ENCODE data around the gene OR2J2.
"Not testable (repeated sequence)": the region's sequence is repeated elsewhere in the genome, so short reads cannot be mapped to it uniquely, and the experiment has no call there.

The OR2J2 gene

GRCh38 chr6:29153083-29153482 is 17.6 kb upstream of the OR2J2 start:
- Histone ChIP-seq H3K4me3 (ENCODE audit: low read depth in 1 of 5, low read length in 5 of 5) (no peak overlapping the region), H3K27ac (ENCODE audit: low read depth, low read length) (no peak overlapping the region), H3K27me3 (ENCODE audit: control insufficient read depth in 5 of 5, insufficient read depth in 4 of 5, low read length in 5 of 5) (no peaks in the 10 kb centered on the region), H3K9me3 (ENCODE audit: control insufficient read depth in 5 of 5, low read length in 5 of 5) (peaks cover 0 to 3% (median 0%) of the 10 kb centered on the region in 5 donors), H3K9ac (ENCODE audit: low read length in 5 of 5) (no peak overlapping the region), H3K36me3 (ENCODE audit: control insufficient read depth in 5 of 5, insufficient read depth in 5 of 5, low read length in 5 of 5) (no peaks in the 10 kb centered on the region), H3K4me1 (ENCODE audit: control insufficient read depth in 5 of 5, insufficient read depth in 5 of 5, low read length in 5 of 5) (no peaks in the 10 kb centered on the region)

- not testable (repeated sequence) for H3K36me3 ChIP-seq (ENCODE audit: control insufficient read depth in 5 of 5, insufficient read depth in 5 of 5, low read length in 5 of 5); H3K4me1 ChIP-seq (ENCODE audit: control insufficient read depth in 5 of 5, insufficient read depth in 5 of 5, low read length in 5 of 5); H3K9ac ChIP-seq (ENCODE audit: low read length in 5 of 5); H3K27me3 ChIP-seq (ENCODE audit: control insufficient read depth in 5 of 5, insufficient read depth in 4 of 5, low read length in 5 of 5); H3K27ac ChIP-seq (ENCODE audit: low read depth, low read length); H3K4me3 ChIP-seq (ENCODE audit: low read depth in 1 of 5, low read length in 5 of 5); H3K9me3 ChIP-seq (ENCODE audit: control insufficient read depth in 5 of 5, low read length in 5 of 5)
Observed at GRCh38 chr6:29155182-29155581, 15.5 kb upstream of the OR2J2 start.

DNA sequence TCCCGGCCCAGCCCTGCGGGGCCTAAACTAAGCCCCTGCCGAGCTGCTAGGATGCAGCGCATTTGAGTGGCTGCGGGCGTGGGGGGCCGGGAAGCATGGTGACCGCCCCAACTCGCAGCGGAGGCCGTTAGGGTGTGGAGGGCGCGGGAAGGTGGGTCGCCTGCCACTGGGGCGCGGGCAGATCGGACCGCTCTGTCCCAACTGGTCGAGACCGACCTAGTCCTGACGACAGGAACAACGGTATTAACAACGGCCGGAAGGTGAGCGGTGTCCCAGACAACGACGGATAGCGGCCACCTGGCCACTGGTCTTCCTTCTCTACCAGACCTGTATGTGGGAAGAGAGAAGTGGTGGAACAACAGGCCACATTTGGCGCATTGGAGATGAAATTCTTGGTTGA is 10.8 kb upstream of the OR2J2 start:
- not testable (repeated sequence) for H3K9ac ChIP-seq (ENCODE audit: low read length in 5 of 5); H3K27ac ChIP-seq (ENCODE audit: low read depth, low read length); H3K4me3 ChIP-seq (ENCODE audit: low read depth in 1 of 5, low read length in 5 of 5); H3K4me1 ChIP-seq (ENCODE audit: control insufficient read depth in 5 of 5, insufficient read depth in 5 of 5, low read length in 5 of 5); H3K36me3 ChIP-seq (ENCODE audit: control insufficient read depth in 5 of 5, insufficient read depth in 5 of 5, low read length in 5 of 5); H3K9me3 ChIP-seq (ENCODE audit: control insufficient read depth in 5 of 5, low read length in 5 of 5); H3K27me3 ChIP-seq (ENCODE audit: control insufficient read depth in 5 of 5, insufficient read depth in 4 of 5, low read length in 5 of 5)

DNA sequence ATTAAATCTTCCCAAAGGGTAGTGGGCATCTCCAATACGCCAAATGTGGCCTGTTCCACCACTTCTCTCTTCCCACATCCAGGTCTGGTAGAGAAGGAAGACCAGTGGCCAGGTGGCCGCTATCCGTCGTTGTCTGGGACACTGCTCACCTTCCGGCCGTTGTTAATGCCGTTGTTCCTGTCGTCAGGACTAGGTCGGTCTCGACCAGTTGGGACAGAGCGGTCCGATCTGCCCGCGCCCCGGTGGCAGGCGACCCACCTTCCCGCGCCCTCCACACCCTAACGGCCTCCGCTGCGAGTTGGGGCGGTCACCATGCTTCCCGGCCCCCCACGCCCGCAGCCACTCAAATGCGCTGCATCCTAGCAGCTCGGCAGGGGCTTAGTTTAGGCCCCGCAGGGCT is 5.1 kb upstream of the OR2J2 start:
- H3K27ac ChIP-seq (ENCODE audit: low read depth, low read length); H3K27me3 ChIP-seq (ENCODE audit: control insufficient read depth in 5 of 5, insufficient read depth in 4 of 5, low read length in 5 of 5); H3K9ac ChIP-seq (ENCODE audit: low read length in 5 of 5); H3K9me3 ChIP-seq (ENCODE audit: control insufficient read depth in 5 of 5, low read length in 5 of 5); H3K4me1 ChIP-seq (ENCODE audit: control insufficient read depth in 5 of 5, insufficient read depth in 5 of 5, low read length in 5 of 5); H3K4me3 ChIP-seq (ENCODE audit: low read depth in 1 of 5, low read length in 5 of 5); H3K36me3 ChIP-seq (ENCODE audit: control insufficient read depth in 5 of 5, insufficient read depth in 5 of 5, low read length in 5 of 5): not testable (repeated sequence)

- Histone ChIP-seq H3K36me3 (ENCODE audit: control insufficient read depth in 5 of 5, insufficient read depth in 5 of 5, low read length in 5 of 5) (no peaks in the 10 kb centered on the region), H3K27me3 (ENCODE audit: control insufficient read depth in 5 of 5, insufficient read depth in 4 of 5, low read length in 5 of 5) (no peaks in the 10 kb centered on the region), H3K9ac (ENCODE audit: low read length in 5 of 5) (no peak overlapping the region), H3K9me3 (ENCODE audit: control insufficient read depth in 5 of 5, low read length in 5 of 5) (no peaks in the 10 kb centered on the region), H3K27ac (ENCODE audit: low read depth, low read length) (no peak overlapping the region), H3K4me1 (ENCODE audit: control insufficient read depth in 5 of 5, insufficient read depth in 5 of 5, low read length in 5 of 5) (no peaks in the 10 kb centered on the region), H3K4me3 (ENCODE audit: low read depth in 1 of 5, low read length in 5 of 5) (no peak overlapping the region)
Observed at GRCh38 chr6:29171736-29172135, 1.0 kb downstream of the OR2J2 start.

- Histone ChIP-seq H3K27me3 (ENCODE audit: control insufficient read depth in 5 of 5, insufficient read depth in 4 of 5, low read length in 5 of 5) (peaks cover 0 to 2% (median 0%) of the 10 kb centered on the region in 5 donors), H3K4me3 (ENCODE audit: low read depth in 1 of 5, low read length in 5 of 5) (no peak overlapping the region), H3K36me3 (ENCODE audit: control insufficient read depth in 5 of 5, insufficient read depth in 5 of 5, low read length in 5 of 5) (no peaks in the 10 kb centered on the region), H3K9ac (ENCODE audit: low read length in 5 of 5) (no peak overlapping the region), H3K27ac (ENCODE audit: low read depth, low read length) (no peak overlapping the region), H3K4me1 (ENCODE audit: control insufficient read depth in 5 of 5, insufficient read depth in 5 of 5, low read length in 5 of 5) (no peaks in the 10 kb centered on the region), H3K9me3 (ENCODE audit: control insufficient read depth in 5 of 5, low read length in 5 of 5) (peaks cover 0 to 11% (median 3%) of the 10 kb centered on the region in 5 donors)
Observed at GRCh38 chr6:29183594-29183993, 12.9 kb downstream of the OR2J2 start.

DNA sequence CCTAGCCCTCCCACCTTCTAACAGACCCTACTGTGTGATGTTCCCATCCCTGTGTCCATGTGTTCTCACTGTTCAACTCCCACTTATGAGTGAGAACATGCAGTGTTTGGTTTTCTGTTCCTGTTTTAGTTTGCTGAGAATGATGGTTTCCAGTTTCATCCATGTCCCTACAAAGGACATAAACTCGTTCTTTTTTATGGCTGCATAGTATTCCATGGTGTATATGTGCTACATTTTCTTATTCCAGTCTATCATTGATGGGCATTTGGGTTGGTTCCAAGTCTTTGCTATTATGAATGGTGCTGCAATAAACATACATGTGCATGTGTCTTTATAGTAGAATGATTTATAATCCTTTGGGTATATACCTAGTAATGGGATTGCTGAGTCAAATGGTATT is 18.0 kb downstream of the OR2J2 start:
- not testable (repeated sequence) for H3K4me1 ChIP-seq (ENCODE audit: control insufficient read depth in 5 of 5, insufficient read depth in 5 of 5, low read length in 5 of 5); H3K36me3 ChIP-seq (ENCODE audit: control insufficient read depth in 5 of 5, insufficient read depth in 5 of 5, low read length in 5 of 5); H3K27ac ChIP-seq (ENCODE audit: low read depth, low read length); H3K9ac ChIP-seq (ENCODE audit: low read length in 5 of 5); H3K4me3 ChIP-seq (ENCODE audit: low read depth in 1 of 5, low read length in 5 of 5); H3K27me3 ChIP-seq (ENCODE audit: control insufficient read depth in 5 of 5, insufficient read depth in 4 of 5, low read length in 5 of 5)
- H3K9me3 ChIP-seq (ENCODE audit: control insufficient read depth in 5 of 5, low read length in 5 of 5), result peaks cover 0 to 13% (median 4%) of the 10 kb centered on the region in 5 donors

DNA sequence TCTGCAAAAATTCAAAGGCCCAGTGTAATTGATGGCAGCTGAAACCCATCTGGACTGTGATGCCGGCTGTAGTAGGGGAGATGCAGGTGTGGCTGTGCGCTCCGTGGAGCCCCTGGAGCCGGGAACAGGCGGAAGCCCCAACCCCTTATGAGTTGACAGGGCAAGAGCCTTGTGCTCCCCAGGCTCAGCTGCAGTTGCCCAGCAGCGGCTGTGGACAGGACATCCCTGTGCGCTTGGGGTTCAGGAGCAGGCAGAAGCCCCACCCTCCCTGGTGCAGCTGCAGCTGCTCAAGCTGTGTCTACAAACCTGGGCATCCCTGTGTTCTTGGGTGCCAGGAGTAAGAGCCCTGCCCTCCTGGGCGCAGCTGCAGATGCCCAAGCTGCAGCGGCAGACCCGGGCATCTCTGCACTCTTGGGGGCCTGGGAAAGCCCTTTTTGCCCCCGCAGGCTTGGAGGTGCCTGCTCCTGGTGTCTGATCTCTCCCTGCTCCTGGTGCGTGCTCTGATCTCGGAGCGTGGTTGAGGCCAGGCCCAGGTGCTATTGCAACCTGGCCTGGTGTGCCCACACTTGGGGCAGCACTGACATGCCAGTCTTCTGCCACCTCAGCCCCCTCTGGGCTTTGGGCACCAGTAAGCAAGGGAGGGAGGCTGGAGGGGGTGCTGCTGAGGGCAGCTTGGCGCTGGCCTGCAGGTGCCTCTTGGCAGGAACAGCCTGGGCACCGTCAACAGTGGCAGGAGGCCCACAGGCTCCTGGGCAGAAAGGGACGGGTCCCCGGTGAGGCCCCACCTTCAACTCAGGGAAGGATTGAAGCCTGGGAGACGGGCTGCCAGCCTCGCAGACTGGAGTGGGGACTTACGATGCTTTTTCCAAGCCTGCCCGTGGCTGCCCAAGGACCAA is 30.3 kb downstream of the OR2J2 start:
- Histone ChIP-seq H3K9ac (ENCODE audit: low read length in 5 of 5) (no peak overlapping the region), H3K36me3 (ENCODE audit: control insufficient read depth in 5 of 5, insufficient read depth in 5 of 5, low read length in 5 of 5) (no peaks in the 10 kb centered on the region), H3K4me1 (ENCODE audit: control insufficient read depth in 5 of 5, insufficient read depth in 5 of 5, low read length in 5 of 5) (no peaks in the 10 kb centered on the region), H3K9me3 (ENCODE audit: control insufficient read depth in 5 of 5, low read length in 5 of 5) (no peaks in the 10 kb centered on the region), H3K4me3 (ENCODE audit: low read depth in 1 of 5, low read length in 5 of 5) (no peak overlapping the region), H3K27me3 (ENCODE audit: control insufficient read depth in 5 of 5, insufficient read depth in 4 of 5, low read length in 5 of 5) (no peaks in the 10 kb centered on the region), H3K27ac (ENCODE audit: low read depth, low read length) (no peak overlapping the region)

DNA sequence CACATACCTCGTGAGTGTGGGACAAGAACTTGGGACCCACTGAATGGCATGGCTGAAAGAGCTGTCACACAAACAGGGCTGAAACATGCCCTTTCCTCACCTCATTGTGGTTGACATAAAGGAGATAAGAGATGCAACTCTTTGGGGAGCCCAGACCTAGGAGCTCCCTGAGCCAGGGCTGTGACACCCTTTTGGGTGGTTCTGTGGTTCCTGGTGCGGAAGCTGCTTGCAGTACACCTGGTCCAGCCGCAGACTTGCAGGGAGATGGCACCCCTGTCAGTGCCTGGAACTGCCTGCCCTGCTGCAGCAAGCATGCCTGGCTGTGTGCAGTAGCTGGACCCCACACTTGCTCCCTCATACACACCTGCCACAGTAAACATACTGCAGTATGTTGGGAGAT is 31.3 kb downstream of the OR2J2 start:
- Histone ChIP-seq H3K9ac (ENCODE audit: low read length in 5 of 5) (no peak overlapping the region), H3K4me1 (ENCODE audit: control insufficient read depth in 5 of 5, insufficient read depth in 5 of 5, low read length in 5 of 5) (no peaks in the 10 kb centered on the region), H3K9me3 (ENCODE audit: control insufficient read depth in 5 of 5, low read length in 5 of 5) (no peaks in the 10 kb centered on the region), H3K36me3 (ENCODE audit: control insufficient read depth in 5 of 5, insufficient read depth in 5 of 5, low read length in 5 of 5) (no peaks in the 10 kb centered on the region), H3K27me3 (ENCODE audit: control insufficient read depth in 5 of 5, insufficient read depth in 4 of 5, low read length in 5 of 5) (no peaks in the 10 kb centered on the region), H3K4me3 (ENCODE audit: low read depth in 1 of 5, low read length in 5 of 5) (no peak overlapping the region), H3K27ac (ENCODE audit: low read depth, low read length) (no peak overlapping the region)

DNA sequence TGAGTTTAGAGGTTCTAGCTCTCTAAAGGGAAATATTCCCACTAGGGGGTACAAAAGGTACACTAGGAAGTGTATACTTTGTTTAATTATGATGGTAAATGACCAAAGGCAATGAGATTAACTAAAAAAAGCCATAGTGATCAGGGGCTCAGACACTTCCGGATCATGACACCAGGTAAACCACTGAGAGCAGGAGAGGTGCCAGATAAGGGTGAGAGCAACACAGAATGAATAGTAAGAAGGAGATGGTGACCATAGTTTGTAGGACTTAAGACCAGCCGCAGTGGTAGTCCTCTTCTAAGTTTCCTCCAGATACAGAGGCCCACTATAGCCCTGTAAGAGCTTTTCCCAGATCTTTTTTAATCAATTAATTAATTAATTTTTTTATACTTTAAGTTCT is 40.8 kb downstream of the OR2J2 start:
- H3K9ac ChIP-seq (ENCODE audit: low read length in 5 of 5), result no peak overlapping the region
- no peaks in the 10 kb centered on the region for H3K27me3 ChIP-seq (ENCODE audit: control insufficient read depth in 5 of 5, insufficient read depth in 4 of 5, low read length in 5 of 5)
- H3K36me3 ChIP-seq (ENCODE audit: control insufficient read depth in 5 of 5, insufficient read depth in 5 of 5, low read length in 5 of 5), result no peaks in the 10 kb centered on the region
- H3K4me3 ChIP-seq (ENCODE audit: low read depth in 1 of 5, low read length in 5 of 5), result no peak overlapping the region
- no peaks in the 10 kb centered on the region for H3K4me1 ChIP-seq (ENCODE audit: control insufficient read depth in 5 of 5, insufficient read depth in 5 of 5, low read length in 5 of 5)
- H3K27ac ChIP-seq (ENCODE audit: low read depth, low read length), result no peak overlapping the region
- no peaks in the 10 kb centered on the region for H3K9me3 ChIP-seq (ENCODE audit: control insufficient read depth in 5 of 5, low read length in 5 of 5)

All from subcutaneous abdominal adipose tissue (tissue), 5 donors.